H9 (cell line): Measurements from ENCODE around the gene UBE2A. TPM values are rescaled to one million over a fixed set of nuclear protein-coding genes. Genes with fewer than 3 reads are reported as not detected.

Experiments
- DNase-seq: peaks from one replicate; pipeline ENCODE4 v3.0.0-alpha.2; 2017
- H2AFZ ChIP-seq: one replicate; pipeline ENCODE4 v1.6.1; 2013; ENCODE audit warnings: mild to moderate bottlenecking, low read length, control low read depth, moderate library complexity
- H2AK5ac ChIP-seq: 2 replicates; pipeline ENCODE4 v1.6.1; 2013; ENCODE audit warnings: low read length, control low read depth, mixed read lengths; ENCODE audit not compliant: insufficient read length
- H2BK120ac ChIP-seq: one replicate; pipeline ENCODE4 v1.6.1; 2013; ENCODE audit warnings: low read depth, mild to moderate bottlenecking, low read length, control low read depth, inconsistent platforms; ENCODE audit not compliant: poor library complexity, severe bottlenecking
- H2BK12ac ChIP-seq: 2 replicates; pipeline ENCODE4 v1.6.1; 2013; ENCODE audit warnings: low read length, control low read depth, mixed read lengths, low read depth; ENCODE audit not compliant: insufficient read length
- H2BK15ac ChIP-seq: 2 replicates; pipeline ENCODE4 v1.6.1; 2013; ENCODE audit warnings: low read depth, low read length, control low read depth
- H2BK20ac ChIP-seq: one replicate; pipeline ENCODE4 v1.6.1; 2013; ENCODE audit warnings: low read depth, mild to moderate bottlenecking, low read length, control low read depth, inconsistent platforms; ENCODE audit not compliant: poor library complexity, severe bottlenecking
- H2BK5ac ChIP-seq: 2 replicates; pipeline ENCODE4 v1.6.1; 2013; ENCODE audit warnings: low read length, control low read depth, mixed read lengths; ENCODE audit not compliant: insufficient read length
- H3K14ac ChIP-seq: 2 replicates; pipeline ENCODE4 v1.6.1; 2013; ENCODE audit warnings: low read length, control low read depth; ENCODE audit not compliant: insufficient read depth
- H3K18ac ChIP-seq: 2 replicates; pipeline ENCODE4 v1.6.1; 2013; ENCODE audit warnings: low read depth, mild to moderate bottlenecking, mixed read lengths, low read length, control low read depth; ENCODE audit not compliant: insufficient read length
- H3K23ac ChIP-seq: 2 replicates; pipeline ENCODE4 v1.6.1; 2013; ENCODE audit warnings: low read length, control low read depth, mixed read lengths, low read depth; ENCODE audit not compliant: insufficient read length
- H3K23me2 ChIP-seq: 2 replicates; pipeline ENCODE4 v1.6.1; 2013; ENCODE audit warnings: low read depth, mild to moderate bottlenecking, mixed read lengths, low read length, control low read depth; ENCODE audit not compliant: insufficient read length, poor library complexity, severe bottlenecking
- H3K27ac ChIP-seq: 2 replicates; pipeline ENCODE4 v1.5.1; 2013; ENCODE audit warnings: low read length, control low read depth, mixed read lengths, low read depth; ENCODE audit not compliant: insufficient read length
- H3K27me3 ChIP-seq: 2 replicates; pipeline ENCODE4 v1.6.1; 2013; ENCODE audit warnings: low read length, control low read depth, inconsistent platforms; ENCODE audit not compliant: insufficient read depth
- H3K4ac ChIP-seq: 2 replicates; pipeline ENCODE4 v1.6.1; 2013; ENCODE audit warnings: low read depth, mild to moderate bottlenecking, control low read depth, inconsistent platforms, low read length, moderate library complexity
- H3K4me1 ChIP-seq: 2 replicates; pipeline ENCODE4 v1.6.1; 2013; ENCODE audit warnings: low read length, control low read depth, inconsistent platforms; ENCODE audit not compliant: insufficient read depth
- H3K4me2 ChIP-seq: 2 replicates; pipeline ENCODE4 v1.6.1; 2013; ENCODE audit warnings: low read length, control low read depth, mixed read lengths; ENCODE audit not compliant: insufficient read length, insufficient read depth
- H3K56ac ChIP-seq: 2 replicates; pipeline ENCODE4 v1.6.1; 2013; ENCODE audit warnings: low read depth, mild to moderate bottlenecking, mixed read lengths, low read length, control low read depth; ENCODE audit not compliant: insufficient read length
- H3K79me1 ChIP-seq: 2 replicates; pipeline ENCODE4 v1.6.1; 2013; ENCODE audit warnings: low read depth, mild to moderate bottlenecking, moderate library complexity, low read length, control low read depth, inconsistent platforms; ENCODE audit not compliant: insufficient read depth, poor library complexity, severe bottlenecking
- H3K79me2 ChIP-seq: 2 replicates; pipeline ENCODE4 v1.6.1; 2013; ENCODE audit warnings: low read length, control low read depth, inconsistent platforms; ENCODE audit not compliant: insufficient read depth
- H3K9ac ChIP-seq: 2 replicates; pipeline ENCODE4 v1.6.1; 2013; ENCODE audit warnings: low read length, control low read depth, mixed read lengths; ENCODE audit not compliant: insufficient read length; ENCODE audit errors: extremely low read depth
- H3K9me3 ChIP-seq: one replicate; pipeline ENCODE4 v1.6.1; 2013; ENCODE audit warnings: low read depth, low read length, inconsistent platforms; ENCODE audit not compliant: control insufficient read depth
- H3T11ph ChIP-seq: one replicate; pipeline ENCODE4 v1.6.1; 2013; ENCODE audit warnings: mild to moderate bottlenecking, low read length, control low read depth, inconsistent platforms
- H4K20me1 ChIP-seq: one replicate; pipeline ENCODE4 v1.6.1; 2013; ENCODE audit not compliant: control insufficient read depth, insufficient read length, insufficient read depth
- H4K5ac ChIP-seq: 2 replicates; pipeline ENCODE4 v1.6.1; 2013; ENCODE audit warnings: low read depth, mild to moderate bottlenecking, mixed read lengths, low read length, control low read depth; ENCODE audit not compliant: insufficient read length
- H4K8ac ChIP-seq: replicated peaks from 2 replicates; pipeline ENCODE4 v1.6.1; 2013; ENCODE audit warnings: low read length, control low read depth, mixed read lengths, low read depth; ENCODE audit not compliant: insufficient read length
- H4K91ac ChIP-seq: 2 replicates; pipeline ENCODE4 v1.6.1; 2013; ENCODE audit warnings: low read depth, mild to moderate bottlenecking, moderate library complexity, mixed read lengths, low read length, control low read depth; ENCODE audit not compliant: insufficient read length
- H3K27ac Mint-ChIP-seq, 3 experiments: 2 replicates in 2 of 3; 3 replicates in 1 of 3; pipeline ENCODE4 v1.8.0; 2020 to 2021; ENCODE audit warnings: mixed read lengths in 3 of 3, mild to moderate bottlenecking in 1 of 3, moderate library complexity in 1 of 3
- H3K27me3 Mint-ChIP-seq: 2 replicates; pipeline ENCODE4 v1.8.0; 2021; ENCODE audit warnings: low read depth, mild to moderate bottlenecking, moderate library complexity, mixed read lengths
- H3K36me3 Mint-ChIP-seq, 3 experiments: 2 replicates in 2 of 3; 3 replicates in 1 of 3; pipeline ENCODE4 v1.8.0; 2020 to 2021; ENCODE audit warnings: low read depth in 3 of 3, mixed read lengths in 3 of 3; ENCODE audit not compliant: insufficient read depth in 1 of 3
- H3K4me1 Mint-ChIP-seq, 2 experiments: 2 replicates each; pipeline ENCODE4 v1.8.0; 2020; ENCODE audit warnings: mixed read lengths in 2 of 2
- H3K4me3 Mint-ChIP-seq, 2 experiments: 2 replicates in 1 of 2; 3 replicates in 1 of 2; pipeline ENCODE4 v1.8.0; 2020 to 2021; ENCODE audit warnings: mild to moderate bottlenecking in 2 of 2, mixed read lengths in 2 of 2, moderate library complexity in 1 of 2
- H3K9me3 Mint-ChIP-seq, 2 experiments: 2 replicates in 1 of 2; 3 replicates in 1 of 2; pipeline ENCODE4 v1.8.0; 2020; ENCODE audit warnings: mild to moderate bottlenecking in 2 of 2, mixed read lengths in 2 of 2, moderate library complexity in 1 of 2
- WGBS: extraction: QIAGEN DNeasy Blood & Tissue Kit; methylation state at CpG from one replicate; pipeline ENCODE4 v1.1.7; 2013; ENCODE audit warnings: missing lambda C conversion rate, low lambda C conversion rate, mixed read lengths; ENCODE audit not compliant: insufficient read length; ENCODE audit errors: extremely low coverage; 5-methylcytosine and 5-hydroxymethylcytosine counted together
- total RNA-seq: library from RNA; stranded (reverse); gene quantifications from 2 replicates; pipeline ENCODE4 v1.2.1, GENCODE V29; 2021
- TF ChIP-seq, protein P1 (sequence below): fragments of 200-600 bp; sonication (generic); conservative IDR thresholded peaks from 3 replicates; pipeline ENCODE4 v1.8.0; 2021; ENCODE audit warnings: antibody characterized with exemption, mild to moderate bottlenecking

The UBE2A gene
- total RNA-seq, 1 experiment from 2014 or later: 54.7 TPM

GRCh38 chrX:119617517-119618164 is 43.3 kb downstream of the UBE2A start:
- peaks cover 31 to 41% of the 10 kb centered on the region in 2 experiments for H3K4me1 Mint-ChIP-seq
- Histone ChIP-seq H3K4ac (no peak overlapping the region), H3K9me3 (peaks cover 38% of the 10 kb centered on the region), H3K23ac (no peak overlapping the region), H3K56ac (no peak overlapping the region), H3K79me1 (no peaks in the 10 kb centered on the region), H2BK15ac (no peak overlapping the region), H3K14ac (no peak overlapping the region), H3K18ac (no peak overlapping the region), H3K79me2 (no peaks in the 10 kb centered on the region), H3K23me2 (no peaks in the 10 kb centered on the region), H3K27me3 (no peaks in the 10 kb centered on the region), H2AFZ (no peak overlapping the region), H3K9ac (no peak overlapping the region), H4K20me1 (no peaks in the 10 kb centered on the region), H2BK20ac (no peak overlapping the region), H4K8ac (no peak overlapping the region), H3T11ph (no peak overlapping the region), H3K4me2 (peak overlapping the region; percentile 21), H4K91ac (no peak overlapping the region), H2BK120ac (no peak overlapping the region), H4K5ac (no peak overlapping the region), H3K27ac (no peak overlapping the region), H3K4me1 (no peaks in the 10 kb centered on the region), H2BK12ac (no peak overlapping the region), H2AK5ac (no peak overlapping the region), H2BK5ac (no peak overlapping the region)
- no peak overlapping the region for H3K27ac Mint-ChIP-seq
- H3K36me3 Mint-ChIP-seq: peaks cover 0 to 8% (median 2%) of the 10 kb centered on the region in 3 experiments; a peak in 5 of 7 replicates
- peaks cover 65 to 68% of the 10 kb centered on the region in 2 experiments for H3K9me3 Mint-ChIP-seq
- TF ChIP-seq, protein P1, sequence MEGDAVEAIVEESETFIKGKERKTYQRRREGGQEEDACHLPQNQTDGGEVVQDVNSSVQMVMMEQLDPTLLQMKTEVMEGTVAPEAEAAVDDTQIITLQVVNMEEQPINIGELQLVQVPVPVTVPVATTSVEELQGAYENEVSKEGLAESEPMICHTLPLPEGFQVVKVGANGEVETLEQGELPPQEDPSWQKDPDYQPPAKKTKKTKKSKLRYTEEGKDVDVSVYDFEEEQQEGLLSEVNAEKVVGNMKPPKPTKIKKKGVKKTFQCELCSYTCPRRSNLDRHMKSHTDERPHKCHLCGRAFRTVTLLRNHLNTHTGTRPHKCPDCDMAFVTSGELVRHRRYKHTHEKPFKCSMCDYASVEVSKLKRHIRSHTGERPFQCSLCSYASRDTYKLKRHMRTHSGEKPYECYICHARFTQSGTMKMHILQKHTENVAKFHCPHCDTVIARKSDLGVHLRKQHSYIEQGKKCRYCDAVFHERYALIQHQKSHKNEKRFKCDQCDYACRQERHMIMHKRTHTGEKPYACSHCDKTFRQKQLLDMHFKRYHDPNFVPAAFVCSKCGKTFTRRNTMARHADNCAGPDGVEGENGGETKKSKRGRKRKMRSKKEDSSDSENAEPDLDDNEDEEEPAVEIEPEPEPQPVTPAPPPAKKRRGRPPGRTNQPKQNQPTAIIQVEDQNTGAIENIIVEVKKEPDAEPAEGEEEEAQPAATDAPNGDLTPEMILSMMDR: no peak
- DNase-seq: no peak
- H3K4me3 Mint-ChIP-seq: peak overlapping the region in 1 of 2 experiments; percentile 26; a peak in 2 of 5 replicates
- no CpG with 5 or more reads among the region's 15 CpGs for WGBS
- H3K27me3 Mint-ChIP-seq: peaks cover 5% of the 10 kb centered on the region; the same call in 1 of the 2 replicates
